ENCODE results near the gene UQCRFS1.

- no peak for TF ChIP-seq CTCF (IDR thresholded peaks at IDR 0.05 in 4 of 5, conservative IDR thresholded peaks at IDR 0.05 in 1 of 5)
- TF ChIP-seq POLR2A (IDR thresholded peaks at IDR 0.05): no peak
These were observed 6.5 kb downstream of the UQCRFS1 start for GRCh38 chr19:29206453-29206852.
